ENCODE results near the gene LAMB1.

DNA sequence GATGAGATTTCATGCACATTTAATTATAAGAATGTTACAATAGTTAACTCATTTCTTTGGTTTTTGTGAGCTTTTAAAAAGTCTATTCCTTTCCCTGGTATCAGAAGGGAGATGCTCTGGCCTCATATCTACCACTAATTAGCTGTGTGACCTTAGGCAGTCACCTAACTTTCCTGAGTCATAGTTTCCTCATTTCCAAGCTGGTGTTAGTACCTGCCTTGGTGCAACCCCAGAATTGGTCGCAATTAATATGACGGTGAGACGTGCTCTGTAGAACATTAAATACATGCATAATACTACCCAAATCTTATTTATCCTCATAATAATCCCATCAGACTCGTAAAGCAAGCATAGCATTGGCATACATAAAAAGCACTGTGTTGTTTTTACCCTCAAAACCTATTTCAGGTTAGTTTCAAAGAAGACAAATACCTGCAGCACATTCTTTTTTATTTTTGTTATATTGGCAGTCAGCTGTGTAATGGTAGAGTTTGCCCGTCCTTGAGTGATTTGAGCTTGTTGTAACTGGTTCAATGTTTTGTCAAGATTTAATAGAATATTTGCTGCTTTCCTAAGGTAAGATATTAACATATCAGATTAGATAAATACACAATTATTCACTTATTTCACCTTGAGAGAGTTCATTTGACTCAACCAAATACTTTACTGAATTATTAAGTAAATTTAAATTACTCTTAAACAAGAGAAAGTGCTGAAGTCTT, 31.0 kb upstream of the LAMB1 start:
- no peak for TF ChIP-seq CTCF (IDR thresholded peaks at IDR 0.05; ENCODE audit: poor library complexity)
- no peak for TF ChIP-seq EZH2 (IDR thresholded peaks at IDR 0.05; ENCODE audit: borderline replicate concordance)
